ENCODE measurements around the gene APOB.

APOB gene

GRCh38 chr2:21052044-21052443, 8.2 kb upstream of the APOB start:
- peaks cover 3% of the 10 kb centered on the region for H3K4me1 Mint-ChIP-seq
- H3K27ac Mint-ChIP-seq, result no peak overlapping the region

DNA sequence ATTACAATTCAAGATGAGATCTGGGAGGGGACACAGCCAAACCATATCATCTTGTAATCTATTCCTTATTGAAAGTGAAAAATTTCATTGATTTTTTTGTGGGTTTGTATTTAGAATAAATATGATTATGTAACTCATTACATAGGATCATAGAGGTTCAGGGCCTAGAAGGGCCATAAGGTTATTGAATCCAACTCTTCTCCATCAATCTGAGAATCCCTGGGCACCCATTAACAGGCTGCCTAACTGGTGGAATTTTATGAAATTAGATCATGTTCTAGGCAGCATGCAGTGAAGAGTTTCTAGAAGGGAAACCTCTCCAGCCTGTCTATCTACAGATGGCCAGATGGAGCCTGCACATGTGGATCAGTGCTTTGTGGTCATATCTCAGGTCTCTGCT, 6.3 kb upstream of the APOB start:
- TF ChIP-seq, protein P1, sequence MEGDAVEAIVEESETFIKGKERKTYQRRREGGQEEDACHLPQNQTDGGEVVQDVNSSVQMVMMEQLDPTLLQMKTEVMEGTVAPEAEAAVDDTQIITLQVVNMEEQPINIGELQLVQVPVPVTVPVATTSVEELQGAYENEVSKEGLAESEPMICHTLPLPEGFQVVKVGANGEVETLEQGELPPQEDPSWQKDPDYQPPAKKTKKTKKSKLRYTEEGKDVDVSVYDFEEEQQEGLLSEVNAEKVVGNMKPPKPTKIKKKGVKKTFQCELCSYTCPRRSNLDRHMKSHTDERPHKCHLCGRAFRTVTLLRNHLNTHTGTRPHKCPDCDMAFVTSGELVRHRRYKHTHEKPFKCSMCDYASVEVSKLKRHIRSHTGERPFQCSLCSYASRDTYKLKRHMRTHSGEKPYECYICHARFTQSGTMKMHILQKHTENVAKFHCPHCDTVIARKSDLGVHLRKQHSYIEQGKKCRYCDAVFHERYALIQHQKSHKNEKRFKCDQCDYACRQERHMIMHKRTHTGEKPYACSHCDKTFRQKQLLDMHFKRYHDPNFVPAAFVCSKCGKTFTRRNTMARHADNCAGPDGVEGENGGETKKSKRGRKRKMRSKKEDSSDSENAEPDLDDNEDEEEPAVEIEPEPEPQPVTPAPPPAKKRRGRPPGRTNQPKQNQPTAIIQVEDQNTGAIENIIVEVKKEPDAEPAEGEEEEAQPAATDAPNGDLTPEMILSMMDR (IDR thresholded peaks at IDR 0.05; ENCODE audit: unreplicated experiment in 3 of 3), result no peak
- Mint-ChIP-seq H3K9me3 (no peaks in the 10 kb centered on the region), H3K4me3 (no peak overlapping the region), H3K27me3 (ENCODE audit: low read depth) (peaks cover 35% of the 10 kb centered on the region), H3K27ac (no peak overlapping the region), H3K4me1 (peaks cover 5% of the 10 kb centered on the region), H3K36me3 (ENCODE audit: low read depth) (no peaks in the 10 kb centered on the region)

More at GRCh38 chr2:21052044-21052443, 8.2 kb upstream of the APOB start:
- Mint-ChIP-seq H3K27me3 (ENCODE audit: low read depth) (peaks cover 17% of the 10 kb centered on the region), H3K36me3 (ENCODE audit: low read depth) (no peaks in the 10 kb centered on the region), H3K9me3 (no peaks in the 10 kb centered on the region), H3K4me3 (no peak overlapping the region)
- TF ChIP-seq, protein P1 (IDR thresholded peaks at IDR 0.05; ENCODE audit: unreplicated experiment in 3 of 3), result no peak

GRCh38 chr2:21047141-21048009, 3.5 kb upstream of the APOB start:
- Mint-ChIP-seq H3K27ac (no peak overlapping the region), H3K4me3 (no peak overlapping the region), H3K4me1 (peaks cover 9% of the 10 kb centered on the region), H3K27me3 (ENCODE audit: low read depth) (peaks cover 55% of the 10 kb centered on the region), H3K36me3 (ENCODE audit: low read depth) (no peaks in the 10 kb centered on the region), H3K9me3 (no peaks in the 10 kb centered on the region)
- TF ChIP-seq, protein P1 (IDR thresholded peaks at IDR 0.05; ENCODE audit: unreplicated experiment in 3 of 3), result no peak

- Mint-ChIP-seq H3K27me3 (ENCODE audit: low read depth) (peaks cover 60% of the 10 kb centered on the region), H3K27ac (no peak overlapping the region), H3K4me3 (no peak overlapping the region), H3K9me3 (no peaks in the 10 kb centered on the region), H3K4me1 (peaks cover 9% of the 10 kb centered on the region), H3K36me3 (ENCODE audit: low read depth) (no peaks in the 10 kb centered on the region)
- TF ChIP-seq, protein P1 (IDR thresholded peaks at IDR 0.05; ENCODE audit: unreplicated experiment in 3 of 3), result no peak
Observed at GRCh38 chr2:21046506-21046905, 2.6 kb upstream of the APOB start.

- TF ChIP-seq, protein P1 (IDR thresholded peaks at IDR 0.05; ENCODE audit: unreplicated experiment in 3 of 3), result no peak
- Mint-ChIP-seq H3K9me3 (no peaks in the 10 kb centered on the region), H3K4me3 (no peak overlapping the region), H3K27ac (no peak overlapping the region), H3K36me3 (ENCODE audit: low read depth) (no peaks in the 10 kb centered on the region), H3K27me3 (ENCODE audit: low read depth) (peaks cover 69% of the 10 kb centered on the region), H3K4me1 (peaks cover 9% of the 10 kb centered on the region)
Observed at GRCh38 chr2:21044694-21045371, 960 bp upstream of the APOB start.
